ENCODE results near the gene TSHZ1. TPM values are rescaled to one million over a fixed set of nuclear protein-coding genes. Genes with fewer than 3 reads are reported as not detected.

Gene TSHZ1
- total and polyA plus RNA-seq, 2 of the 8 experiments (the other 6 are each of a cell fraction or from before 2014, with no cell fraction given), result 0.03 to 0.32 TPM

DNA sequence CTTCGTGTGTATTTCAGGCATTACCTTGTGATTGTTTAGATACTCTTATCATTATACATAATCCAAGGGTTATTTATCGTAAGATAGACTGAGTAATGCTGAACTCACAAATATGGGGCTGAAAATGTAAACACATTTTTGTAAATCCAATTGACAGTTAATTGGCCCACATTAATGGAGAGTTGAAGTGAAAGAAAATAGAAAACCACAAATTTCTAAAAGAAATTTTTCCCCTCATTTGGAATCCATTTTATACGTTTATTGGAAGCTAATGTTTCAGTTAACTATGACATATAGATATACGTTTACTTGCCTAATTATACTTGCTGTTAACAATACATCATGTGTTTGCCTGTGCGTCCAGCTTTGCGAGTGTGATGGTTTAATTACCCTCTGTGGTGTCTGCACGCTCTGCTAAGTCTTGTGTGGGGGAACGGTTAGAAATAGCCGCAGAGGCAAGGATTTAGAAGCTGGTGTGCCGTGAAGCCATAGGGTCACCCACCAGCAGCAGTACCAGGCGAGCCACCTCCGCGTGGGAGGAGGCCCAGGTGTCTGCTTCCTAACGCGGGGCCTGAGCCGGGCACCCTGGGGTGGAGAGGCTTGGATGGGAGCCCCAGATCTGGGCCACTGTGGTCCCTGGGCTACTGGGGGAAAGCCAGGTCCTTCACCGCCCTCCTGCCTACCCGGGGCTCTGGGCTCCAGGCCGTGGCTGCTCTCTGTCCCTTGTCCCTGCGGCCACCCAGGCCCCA lies 38.0 kb downstream of the TSHZ1 start (continued):
- TF ChIP-seq USF2 (IDR thresholded peaks at IDR 0.05; ENCODE audit: low read length) (no peak), EGR1 (IDR thresholded peaks at IDR 0.05; ENCODE audit: borderline replicate concordance, low read depth, low read length) (no peak), JUN (IDR thresholded peaks at IDR 0.05; ENCODE audit: low read depth, low read length) (no peak), BRCA1 (IDR thresholded peaks at IDR 0.05; ENCODE audit: low read depth, low read length) (no peak), YY1 (IDR thresholded peaks at IDR 0.05; ENCODE audit: low read depth, low read length) (no peak), KDM1A (IDR thresholded peaks at IDR 0.05; ENCODE audit: borderline replicate concordance, low read length) (no peak), TCF12 (IDR thresholded peaks at IDR 0.05; ENCODE audit: low read depth, low read length) (no peak), BACH1 (IDR thresholded peaks at IDR 0.05; ENCODE audit: low read length) (no peak)
